Liver (tissue), 3 donors: Measurements from ENCODE around the gene COBL.

Source experiments
- CTCF ChIP-seq: fragments of 150-350 bp; IDR thresholded peaks from 2 replicates; pipeline ENCODE4 v1.5.1; 2017; ENCODE audit warnings: improper control_type of control experiment, low read depth, low read length; ENCODE audit not compliant: missing input control
- FOXA1 ChIP-seq: IDR thresholded peaks from 2 replicates; pipeline ENCODE4 v1.6.1; 2016; ENCODE audit warnings: antibody characterized with exemption
- JUND ChIP-seq, 2 donors: IDR thresholded peaks; 2 replicates each; pipeline ENCODE4 v1.6.1; 2016; ENCODE audit warnings: antibody characterized with exemption in 2 of 2
- RAD21 ChIP-seq, 2 donors: IDR thresholded peaks; 2 replicates each; pipeline ENCODE4 v1.6.1; 2016; ENCODE audit warnings: antibody characterized with exemption in 2 of 2, mild to moderate bottlenecking in 2 of 2
- TF ChIP-seq, protein P1 (sequence below): IDR thresholded peaks from 2 replicates; pipeline ENCODE4 v1.6.1; 2016; ENCODE audit warnings: antibody characterized with exemption
- TF ChIP-seq, protein P2 (sequence below): IDR thresholded peaks from 2 replicates; pipeline ENCODE4 v1.6.1; 2016; ENCODE audit warnings: antibody characterized with exemption
- donor health status: healthy.
- donor health status: healthy.

- TF ChIP-seq CTCF (no peak), RAD21 (IDR thresholded peaks at IDR 0.05) (no peak), FOXA1 (no peak), JUND (IDR thresholded peaks at IDR 0.05) (no peak)
- TF ChIP-seq, protein P1, sequence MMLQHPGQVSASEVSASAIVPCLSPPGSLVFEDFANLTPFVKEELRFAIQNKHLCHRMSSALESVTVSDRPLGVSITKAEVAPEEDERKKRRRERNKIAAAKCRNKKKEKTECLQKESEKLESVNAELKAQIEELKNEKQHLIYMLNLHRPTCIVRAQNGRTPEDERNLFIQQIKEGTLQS = no peak
- TF ChIP-seq, protein P2, sequence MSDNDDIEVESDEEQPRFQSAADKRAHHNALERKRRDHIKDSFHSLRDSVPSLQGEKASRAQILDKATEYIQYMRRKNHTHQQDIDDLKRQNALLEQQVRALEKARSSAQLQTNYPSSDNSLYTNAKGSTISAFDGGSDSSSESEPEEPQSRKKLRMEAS = no peak
Measured at GRCh38 chr7:51290702-51291540, 25.7 kb downstream of the COBL start.
